Erythroblast (primary cell): Measurements from ENCODE around the gene ANTXR1.

Experiments used
- GATA1 ChIP-seq: IDR thresholded peaks from 2 replicates; pipeline ENCODE4 v1.6.1; 2011; ENCODE audit warnings: low read depth, mild to moderate bottlenecking, control low read depth, low read length, moderate library complexity
- POLR2A ChIP-seq: IDR thresholded peaks from 2 replicates; pipeline ENCODE4 v1.6.1; 2011; ENCODE audit warnings: mild to moderate bottlenecking, low read length

GRCh38 chr2:69278366-69278765, 265.4 kb downstream of the ANTXR1 start:
- TF ChIP-seq POLR2A (no peak), GATA1 (no peak)
